K562 (cell line): ENCODE data around the gene ARSK. TPM values are rescaled to one million over a fixed set of nuclear protein-coding genes. Genes with fewer than 3 reads are reported as not detected.
A peak's percentile ranks its signal among the peaks of the same experiment; 100 is the strongest.

Experiments
- E2F8 ChIP-seq: fragments of 450-650 bp; IDR thresholded peaks from 2 replicates; pipeline ENCODE4 v1.7.1; 2018; ENCODE audit warnings: mild to moderate bottlenecking, low read depth; ENCODE audit not compliant: partially characterized antibody
- ESRRA ChIP-seq: fragments of 450-650 bp; IDR thresholded peaks from 2 replicates; pipeline ENCODE4 v1.6.1; 2014; ENCODE audit warnings: low read depth, mild to moderate bottlenecking, moderate library complexity, borderline replicate concordance
- FOXA1 ChIP-seq: fragments of 450-650 bp; IDR thresholded peaks from 2 replicates; pipeline ENCODE4 v1.6.1; 2016; ENCODE audit warnings: mild to moderate bottlenecking, borderline replicate concordance
- GABPB2 ChIP-seq: fragments of 250-450 bp; sonication (Bioruptor Pico); conservative IDR thresholded peaks from 2 replicates; pipeline ENCODE4 v1.5.1; 2021; ENCODE audit warnings: mild to moderate bottlenecking
- HES1 ChIP-seq: fragments of 450-650 bp; IDR thresholded peaks from 2 replicates; pipeline ENCODE4 v1.6.1; 2016; ENCODE audit warnings: low read depth, mild to moderate bottlenecking, moderate library complexity
- HMBOX1 ChIP-seq: sonication (generic); IDR thresholded peaks from 2 replicates; pipeline ENCODE4 v1.6.1; 2016
- KLF16 ChIP-seq: IDR thresholded peaks from 2 replicates; pipeline ENCODE4 v1.6.1; 2016; ENCODE audit warnings: antibody characterized with exemption
- MTF1 ChIP-seq: fragments of 250-450 bp; sonication (Bioruptor Pico); IDR thresholded peaks from 2 replicates; pipeline ENCODE4 v1.9.0; 2021; ENCODE audit warnings: moderate library complexity, mild to moderate bottlenecking, inconsistent platforms, borderline replicate concordance
- NR4A1 ChIP-seq, 2 experiments: fragments of 250-450 bp in 1 of 2; fragments of 450-650 bp in 1 of 2; sonication (Bioruptor Pico) in 1 of 2; IDR thresholded peaks; 2 replicates each; pipeline versions ENCODE4 v1.4.0 to v1.6.1; 2016 to 2020; ENCODE audit warnings: mild to moderate bottlenecking in 2 of 2, missing compliant biosample characterization in 1 of 2, missing genetic modification characterization in 1 of 2, moderate library complexity in 1 of 2
- POLR2B ChIP-seq: fragments of 450-650 bp; IDR thresholded peaks from 2 replicates; pipeline ENCODE4 v1.6.1; 2018; ENCODE audit warnings: low read depth; ENCODE audit not compliant: partially characterized antibody
- RBFOX2 ChIP-seq: fragments of 200-400 bp; formaldehyde crosslinking; IDR thresholded peaks from 2 replicates; pipeline ENCODE4 v1.6.1; 2017; ENCODE audit warnings: low read depth, mild to moderate bottlenecking, low read length, moderate library complexity
- RCOR1 ChIP-seq, 2 experiments: IDR thresholded peaks; 2 replicates each; pipeline ENCODE4 v1.6.1; 2012; ENCODE audit warnings: low read depth in 2 of 2, low read length in 2 of 2, borderline replicate concordance in 1 of 2, improper control_type of control experiment in 1 of 2
- SIX5 ChIP-seq, 2 experiments: IDR thresholded peaks; 2 replicates each; pipeline ENCODE4 v1.6.1; 2011; ENCODE audit warnings: low read length in 2 of 2, borderline replicate concordance in 1 of 2, low read depth in 1 of 2, mild to moderate bottlenecking in 1 of 2, moderate library complexity in 1 of 2; ENCODE audit not compliant: insufficient read depth in 1 of 2
- THRB ChIP-seq: fragments of 450-650 bp; formaldehyde crosslinking; conservative IDR thresholded peaks from 2 replicates; pipeline ENCODE4 v1.4.0; 2022; ENCODE audit warnings: mild to moderate bottlenecking, missing genetic modification characterization
- VEZF1 ChIP-seq: fragments of 200-800 bp; sonication (Bioruptor generic); IDR thresholded peaks from 2 replicates; pipeline ENCODE4 v1.6.1; 2017; ENCODE audit warnings: missing genetic modification characterization, missing compliant biosample characterization
- ZKSCAN1 ChIP-seq: fragments of 150-350 bp; IDR thresholded peaks from 2 replicates; pipeline ENCODE4 v1.6.1; 2016; ENCODE audit warnings: low read depth, low read length
- ZNF224 ChIP-seq: sonication (generic); formaldehyde crosslinking; IDR thresholded peaks from 2 replicates; pipeline ENCODE4 v1.8.0; 2022; ENCODE audit warnings: mild to moderate bottlenecking, missing genetic modification reagents
- ZNF561 ChIP-seq: fragments of 450-650 bp; formaldehyde crosslinking; conservative IDR thresholded peaks from 2 replicates; pipeline ENCODE4 v1.4.0; 2020; ENCODE audit warnings: mild to moderate bottlenecking, moderate library complexity
- ZNF75A ChIP-seq: fragments of 450-650 bp; formaldehyde crosslinking; IDR thresholded peaks from 2 replicates; pipeline ENCODE4 v1.4.0; 2020; ENCODE audit warnings: mild to moderate bottlenecking
- ZSCAN29 ChIP-seq: fragments of 450-650 bp; IDR thresholded peaks from 2 replicates; pipeline ENCODE4 v1.6.1; 2017
- polyA plus RNA-seq, 8 experiments: library from polyadenylated mRNA; depleted of rRNA in 4 of 8; stranded (reverse) in 5 of 8; unstranded in 3 of 8; fragments of >200 nt; fragmentation: Nextera tagmentation in 2 of 8; fragmentation: Illumina TruSeq in 1 of 8; extraction: Ambion mirVana in 2 of 8; extraction: Trizol in 1 of 8; gene quantifications; 2 replicates each; pipeline versions ENCODE4 v1.2.1 to v1.2.3, GENCODE V29; 2011 to 2014; ENCODE audit warnings: inconsistent platforms in 1 of 8, missing spikeins in 1 of 8
- total RNA-seq, 7 experiments: library from RNA; depleted of rRNA in 6 of 7; stranded (reverse); fragments of >200 nt in 6 of 7; fragmentation: Illumina TruSeq in 2 of 7; extraction: Trizol in 2 of 7; gene quantifications; 2 replicates each; pipeline versions ENCODE4 v1.2.1 to v1.2.3, GENCODE V29; 2011 to 2021; ENCODE audit warnings: low replicate concordance in 1 of 7

Gene ARSK
- total and polyA plus RNA-seq, 9 of the 15 experiments (the other 6 are each of a cell fraction or from before 2014, with no cell fraction given) = 2.7 to 9.4 (median 7.1) TPM

GRCh38 chr5:95647886-95648860 lies 93.3 kb downstream of the ARSK start (continued):
- TF ChIP-seq E2F8 = no peak
- no peak for TF ChIP-seq GABPB2 (CRISPR knock-in tag)
- no peak for TF ChIP-seq ZNF75A (CRISPR knock-in tag)
- no peak for TF ChIP-seq ZNF224
- no peak for TF ChIP-seq KLF16
- TF ChIP-seq SIX5 (IDR thresholded peaks at IDR 0.05; ENCODE audit: borderline replicate concordance in 1 of 2, insufficient read depth in 1 of 2, low read depth in 1 of 2, low read length in 2 of 2) = no peak
- no peak for TF ChIP-seq HES1
- peak in 1 of 2 experiments; percentile 45; a peak in 1 of 4 replicates for TF ChIP-seq RCOR1 (IDR thresholded peaks at IDR 0.05; ENCODE audit: borderline replicate concordance in 1 of 2, low read depth in 2 of 2, low read length in 2 of 2)
- no peak for TF ChIP-seq ESRRA
- TF ChIP-seq THRB = no peak
- no peak for TF ChIP-seq ZKSCAN1
- peak; percentile 81 for TF ChIP-seq POLR2B
- no peak for TF ChIP-seq ZSCAN29
- TF ChIP-seq VEZF1 = peak; percentile 32
- no peak for TF ChIP-seq MTF1 (CRISPR knock-in tag)
- peak; percentile 62 for TF ChIP-seq RBFOX2
- no peak for TF ChIP-seq ZNF561 (CRISPR knock-in tag)
- peak; percentile 91 for TF ChIP-seq HMBOX1
- no peak for TF ChIP-seq FOXA1
- no peak for TF ChIP-seq NR4A1 (CRISPR knock-in tag; IDR thresholded peaks at IDR 0.05)
- no peak for TF ChIP-seq NR4A1 (tag; IDR thresholded peaks at IDR 0.05)
